SIG-M5 treated with dmso at 0.1 percent for 504 hours (cell line): ENCODE data around the gene SNX15.

Source experiments
- DNase-seq: peaks from one replicate; lab custom pipeline; 2025; ENCODE audit not compliant: unreplicated experiment; lab: John Stamatoyannopoulos, UW

SNX15 gene

GRCh38 chr11:65083134-65083833 is 56.0 kb downstream of the SNX15 start:
- no peak for DNase-seq

- peak; percentile 94 for DNase-seq
Observed at GRCh38 chr11:65083834-65084597, 56.8 kb downstream of the SNX15 start, which contains the start of the genes CDCA5 and ZFPL1. Gene CDCA5 (minus strand): TSS chr11:65084040. CDS start chr11:65083978, 62 bp downstream. Gene ZFPL1 (plus strand): TSS chr11:65084222. CDS start chr11:65084699, 477 bp downstream.

GRCh38 chr11:65084598-65085375 is 57.5 kb downstream of the SNX15 start:
- no peak for DNase-seq

- no peak for DNase-seq
Observed at GRCh38 chr11:65085446-65085845, 58.2 kb downstream of the SNX15 start.

- DNase-seq, result no peak
Observed at GRCh38 chr11:65086809-65087208, 59.6 kb downstream of the SNX15 start.

GRCh38 chr11:65087216-65087615 is 60.0 kb downstream of the SNX15 start:
- no peak for DNase-seq

GRCh38 chr11:65087827-65088226 is 60.6 kb downstream of the SNX15 start:
- DNase-seq, result no peak

GRCh38 chr11:65089621-65090020 is 62.4 kb downstream of the SNX15 start:
- no peak for DNase-seq
